GM12878 (cell line): ENCODE data around the gene CLSTN2. TPM values are rescaled to one million over a fixed set of nuclear protein-coding genes. Genes with fewer than 3 reads are reported as not detected.

Source experiments
- ATAC-seq: fragments of 200-7000 bp; cut with Tn5 transposase; 3 replicates; pipeline ENCODE4 v1.9.1; 2020; ENCODE audit warnings: mild to moderate bottlenecking, moderate library complexity
- BruUV-seq: library from RNA; stranded (reverse); fragments of 400-500 nt; replicated peaks from 2 replicates; lab custom pipeline; 2021; lab: Mats Ljungman, UMichigan
- CTCF ChIA-PET: fragments of 300-600 bp; sonication (Branson Sonifier 250); formaldehyde crosslinking; extraction: SDS; loops from one replicate; lab custom pipeline; 2021; ENCODE audit warnings: inconsistent platforms; lab: Yijun Ruan, JAX
- POLR2A ChIA-PET: fragments of 350-600 bp; formaldehyde crosslinking; extraction: SDS; loops from one replicate; lab custom pipeline; 2021; ENCODE audit warnings: inconsistent platforms; lab: Charles Lee
- RAD21 ChIA-PET: fragments of 300-600 bp; sonication (Branson Sonifier 250); formaldehyde crosslinking; loops from one replicate; lab custom pipeline; 2023; ENCODE audit warnings: antibody characterized with exemption; ENCODE audit not compliant: unreplicated experiment; lab: Charles Lee
- SMC1A ChIA-PET: fragments of 300-600 bp; sonication (Branson Sonifier 250); formaldehyde crosslinking; loops from one replicate; lab custom pipeline; 2023; ENCODE audit not compliant: unreplicated experiment, uncharacterized antibody; lab: Charles Lee
- DNase-seq: peaks from one replicate; pipeline ENCODE4 v3.0.0-alpha.2; 2011; ENCODE audit warnings: low read depth, low spot score
- FAIRE-seq: peaks from 3 replicates; lab custom pipeline; 2011; peaks lifted over from hg19 to GRCh38; lab: Jason Lieb, UNC
- H2AFZ ChIP-seq: 2 replicates; pipeline ENCODE4 v1.6.0; 2011; ENCODE audit warnings: low read depth, low read length, control low read depth; ENCODE audit not compliant: control insufficient read depth
- H3K27ac ChIP-seq: 2 replicates; pipeline ENCODE4 v1.5.1; 2011; ENCODE audit warnings: control low read depth; ENCODE audit not compliant: control insufficient read depth, insufficient read depth
- H3K27me3 ChIP-seq, 2 experiments: replicated peaks in 1 of 2; 2 replicates each; pipeline versions ENCODE4 v1.6.0 to v1.6.1; 2011; ENCODE audit warnings: low read length in 1 of 2; ENCODE audit not compliant: control insufficient read depth in 2 of 2, insufficient read depth in 2 of 2
- H3K36me3 ChIP-seq, 2 experiments: 2 replicates each; pipeline ENCODE4 v1.5.1; 2011; ENCODE audit warnings: low read length in 1 of 2; ENCODE audit not compliant: control insufficient read depth in 2 of 2, insufficient read depth in 2 of 2
- H3K4me1 ChIP-seq: 2 replicates; pipeline ENCODE4 v1.6.1; 2011; ENCODE audit warnings: mild to moderate bottlenecking, low read length, moderate library complexity, mixed read lengths; ENCODE audit not compliant: control insufficient read depth, insufficient read depth
- H3K4me2 ChIP-seq: 2 replicates; pipeline ENCODE4 v1.6.0; 2011; ENCODE audit warnings: control low read depth; ENCODE audit not compliant: control insufficient read depth, insufficient read depth
- H3K4me3 ChIP-seq: fragments of 200-600 bp; sonication (generic); 2 replicates; pipeline ENCODE4 v1.5.1; 2016
- H3K79me2 ChIP-seq: 2 replicates; pipeline ENCODE4 v1.6.0; 2011; ENCODE audit warnings: low read length; ENCODE audit not compliant: control insufficient read depth, insufficient read depth
- H3K9ac ChIP-seq: 2 replicates; pipeline ENCODE4 v1.8.0; 2011; ENCODE audit warnings: low read length, control low read depth, mixed read lengths; ENCODE audit not compliant: control insufficient read depth, insufficient read depth
- H3K9me3 ChIP-seq: replicated peaks from 3 replicates; pipeline ENCODE4 v1.5.1; 2011; ENCODE audit warnings: mild to moderate bottlenecking, low read length; ENCODE audit not compliant: control insufficient read depth, insufficient read depth
- H4K20me1 ChIP-seq: 2 replicates; pipeline ENCODE4 v1.6.0; 2011; ENCODE audit not compliant: control insufficient read depth, insufficient read depth
- ASH2L ChIP-seq: fragments of 300-600, 200-600 bp; sonication (generic); IDR thresholded peaks from 2 replicates; pipeline ENCODE4 v1.6.1; 2017; ENCODE audit warnings: low read depth, mild to moderate bottlenecking, borderline replicate concordance
- CEBPB ChIP-seq, 2 experiments: fragments of 150-350 bp in 1 of 2; IDR thresholded peaks; 2 replicates each; pipeline ENCODE4 v1.6.1; 2012 to 2014; ENCODE audit warnings: low read depth in 2 of 2, low read length in 2 of 2, borderline replicate concordance in 1 of 2, inconsistent platforms in 1 of 2
- CHD4 ChIP-seq: fragments of 200-600 bp; sonication (generic); IDR thresholded peaks from 2 replicates; pipeline ENCODE4 v1.6.1; 2016; ENCODE audit warnings: mild to moderate bottlenecking
- IKZF1 ChIP-seq: fragments of 450-650 bp; conservative IDR thresholded peaks from 2 replicates; pipeline ENCODE4 v1.6.1; 2017; ENCODE audit warnings: antibody characterized with exemption, mild to moderate bottlenecking
- IKZF2 ChIP-seq, 2 experiments: fragments of 450-650 bp; IDR thresholded peaks; 2 replicates each; pipeline ENCODE4 v1.6.1; 2017; ENCODE audit warnings: mild to moderate bottlenecking in 2 of 2, moderate library complexity in 2 of 2
- POLR2AphosphoS2 ChIP-seq: IDR thresholded peaks from 2 replicates; pipeline ENCODE4 v1.6.1; 2011; ENCODE audit warnings: low read depth, mild to moderate bottlenecking, low read length, improper control_type of control experiment, moderate library complexity
- RBBP5 ChIP-seq: fragments of 200-600 bp; sonication (generic); conservative IDR thresholded peaks from 2 replicates; pipeline ENCODE4 v1.6.1; 2016
- RCOR1 ChIP-seq: conservative IDR thresholded peaks from 2 replicates; pipeline ENCODE4 v1.6.1; 2012; ENCODE audit warnings: low read depth, low read length, improper control_type of control experiment
- RUNX3 ChIP-seq: IDR thresholded peaks from 2 replicates; pipeline ENCODE4 v1.6.1; 2012; ENCODE audit warnings: low read length, inconsistent platforms
- STAT1 ChIP-seq: fragments of 450-650 bp; conservative IDR thresholded peaks from 2 replicates; pipeline ENCODE4 v1.6.1; 2014; ENCODE audit warnings: antibody characterized with exemption, mild to moderate bottlenecking
- SUPT20H ChIP-seq: IDR thresholded peaks from 2 replicates; pipeline ENCODE4 v1.6.1; 2011; ENCODE audit warnings: low read depth, mild to moderate bottlenecking, low read length, moderate library complexity, borderline replicate concordance; ENCODE audit not compliant: control insufficient read depth
- ZBED1 ChIP-seq: IDR thresholded peaks from 2 replicates; pipeline ENCODE4 v1.6.1; 2016; ENCODE audit warnings: borderline replicate concordance
- ZZZ3 ChIP-seq: IDR thresholded peaks from 2 replicates; pipeline ENCODE4 v1.6.1; 2011; ENCODE audit warnings: low read depth; ENCODE audit not compliant: control insufficient read depth, insufficient read length
- WGBS: methylation state at CpG from one replicate; pipeline ENCODE4 v1.1.6; 2016; ENCODE audit warnings: low lambda C conversion rate; ENCODE audit not compliant: insufficient replicate concordance, insufficient coverage; ENCODE audit errors: missing lambda C conversion rate; 5-methylcytosine and 5-hydroxymethylcytosine counted together
- in situ Hi-C: fragments of 300-500 bp; cut with MboI; formaldehyde crosslinking; loops from 9 replicates; pipeline ENCODE4 v1.14.3; 2018; ENCODE audit warnings: mixed read lengths
- intact Hi-C: fragments of 100-400 bp; cut with micrococcal nuclease; formaldehyde crosslinking; loops from one replicate; pipeline ENCODE4 v1.14.2; 2022; ENCODE audit not compliant: unreplicated experiment
- polyA plus RNA-seq, 11 experiments: library from polyadenylated mRNA; depleted of rRNA in 4 of 11; unstranded in 6 of 11; stranded (reverse) in 5 of 11; fragments of >200 nt; fragmentation: Nextera tagmentation in 4 of 11; fragmentation: Illumina TruSeq in 1 of 11; extraction: Ambion mirVana in 4 of 11; extraction: Trizol in 1 of 11; gene quantifications; 1 replicate in 1 of 11; 2 replicates in 10 of 11; pipeline versions ENCODE4 v1.2.1 to v1.2.3, GENCODE V29; 2011 to 2016; ENCODE audit warnings: inconsistent platforms in 2 of 11, missing spikeins in 2 of 11, low read depth in 1 of 11
- total RNA-seq, 4 experiments: library from RNA; depleted of rRNA in 3 of 4; stranded (reverse); fragments of >200 nt in 3 of 4; fragmentation: Illumina TruSeq in 1 of 4; extraction: Trizol in 1 of 4; gene quantifications; 2 replicates each; pipeline versions ENCODE4 v1.2.1 to v1.2.3, GENCODE V29; 2013 to 2021
- TF ChIP-seq, protein P1 (sequence below): fragments of 450-650 bp; IDR thresholded peaks from 2 replicates; pipeline ENCODE4 v1.6.1; 2017; ENCODE audit warnings: antibody characterized with exemption, mild to moderate bottlenecking, moderate library complexity
- TF ChIP-seq, protein P2 (sequence below), 3 experiments: IDR thresholded peaks in 2 of 3; conservative IDR thresholded peaks in 1 of 3; 2 replicates each; pipeline ENCODE4 v1.5.1; 2011; ENCODE audit warnings: low read depth in 3 of 3, low read length in 3 of 3, mild to moderate bottlenecking in 3 of 3, control low read depth in 2 of 3, moderate library complexity in 2 of 3, inconsistent platforms in 1 of 3, mixed read lengths in 1 of 3; ENCODE audit not compliant: control insufficient read depth in 2 of 3, insufficient read depth in 1 of 3; ENCODE audit errors: extremely low read depth in 1 of 3

CLSTN2 gene
- total and polyA plus RNA-seq, 10 of the 15 experiments (the other 5 are each of a cell fraction or from before 2014, with no cell fraction given) = under 0.01 to 0.10 (median under 0.01) TPM; not detected in 5

DNA sequence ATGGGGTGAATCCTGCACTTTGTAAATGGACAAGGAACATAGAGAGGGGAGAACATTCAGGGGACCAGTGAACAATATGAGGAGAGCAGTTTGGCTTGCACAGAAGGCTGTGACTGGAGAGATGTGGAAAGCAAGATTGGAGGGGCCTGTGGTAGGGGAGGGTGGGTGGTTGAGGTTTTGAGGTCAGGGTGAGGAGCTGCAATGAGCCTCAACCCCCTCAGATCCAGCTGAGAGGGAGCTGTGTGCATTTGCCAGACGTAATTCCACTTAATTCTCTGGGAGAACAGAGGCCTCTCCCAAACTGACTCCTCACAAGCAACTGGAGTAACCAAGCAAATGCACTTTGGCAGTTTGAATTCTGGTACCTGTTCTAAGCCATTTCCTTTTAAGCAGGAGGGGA is 489.7 kb downstream of the CLSTN2 start:
- Histone ChIP-seq H2AFZ (no peak overlapping the region), H3K79me2 (no peaks in the 10 kb centered on the region), H3K4me3 (no peak overlapping the region), H3K4me2 (no peak overlapping the region), H3K9ac (no peak overlapping the region), H3K27me3 (no peaks in the 10 kb centered on the region), H3K27ac (no peak overlapping the region), H3K9me3 (no peaks in the 10 kb centered on the region), H3K4me1 (no peaks in the 10 kb centered on the region), H4K20me1 (no peaks in the 10 kb centered on the region), H3K36me3 (no peaks in the 10 kb centered on the region)
- intact Hi-C loops (no loop called here), in situ Hi-C loops (no loop called here)
- ChIA-PET RAD21 (no interaction called here), CTCF (no interaction called here), POLR2A (no interaction called here), SMC1A (no interaction called here)
- no peak for FAIRE-seq
- BruUV-seq = no TSS peak
- 0% methylated on average over 1 of the region's 1 CpG for WGBS
- TF ChIP-seq, protein P1, sequence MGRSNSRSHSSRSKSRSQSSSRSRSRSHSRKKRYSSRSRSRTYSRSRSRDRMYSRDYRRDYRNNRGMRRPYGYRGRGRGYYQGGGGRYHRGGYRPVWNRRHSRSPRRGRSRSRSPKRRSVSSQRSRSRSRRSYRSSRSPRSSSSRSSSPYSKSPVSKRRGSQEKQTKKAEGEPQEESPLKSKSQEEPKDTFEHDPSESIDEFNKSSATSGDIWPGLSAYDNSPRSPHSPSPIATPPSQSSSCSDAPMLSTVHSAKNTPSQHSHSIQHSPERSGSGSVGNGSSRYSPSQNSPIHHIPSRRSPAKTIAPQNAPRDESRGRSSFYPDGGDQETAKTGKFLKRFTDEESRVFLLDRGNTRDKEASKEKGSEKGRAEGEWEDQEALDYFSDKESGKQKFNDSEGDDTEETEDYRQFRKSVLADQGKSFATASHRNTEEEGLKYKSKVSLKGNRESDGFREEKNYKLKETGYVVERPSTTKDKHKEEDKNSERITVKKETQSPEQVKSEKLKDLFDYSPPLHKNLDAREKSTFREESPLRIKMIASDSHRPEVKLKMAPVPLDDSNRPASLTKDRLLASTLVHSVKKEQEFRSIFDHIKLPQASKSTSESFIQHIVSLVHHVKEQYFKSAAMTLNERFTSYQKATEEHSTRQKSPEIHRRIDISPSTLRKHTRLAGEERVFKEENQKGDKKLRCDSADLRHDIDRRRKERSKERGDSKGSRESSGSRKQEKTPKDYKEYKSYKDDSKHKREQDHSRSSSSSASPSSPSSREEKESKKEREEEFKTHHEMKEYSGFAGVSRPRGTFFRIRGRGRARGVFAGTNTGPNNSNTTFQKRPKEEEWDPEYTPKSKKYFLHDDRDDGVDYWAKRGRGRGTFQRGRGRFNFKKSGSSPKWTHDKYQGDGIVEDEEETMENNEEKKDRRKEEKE = no peak
- TF ChIP-seq CEBPB (IDR thresholded peaks at IDR 0.05; ENCODE audit: borderline replicate concordance in 1 of 2, low read depth in 2 of 2, low read length in 2 of 2) (no peak), ASH2L (no peak), CHD4 (no peak), ZZZ3 (no peak), ZBED1 (no peak), STAT1 (no peak), RBBP5 (no peak), IKZF1 (no peak), SUPT20H (no peak), POLR2AphosphoS2 (no peak), IKZF2 (IDR thresholded peaks at IDR 0.05) (no peak), RUNX3 (no peak), RCOR1 (no peak)
- TF ChIP-seq, protein P2, sequence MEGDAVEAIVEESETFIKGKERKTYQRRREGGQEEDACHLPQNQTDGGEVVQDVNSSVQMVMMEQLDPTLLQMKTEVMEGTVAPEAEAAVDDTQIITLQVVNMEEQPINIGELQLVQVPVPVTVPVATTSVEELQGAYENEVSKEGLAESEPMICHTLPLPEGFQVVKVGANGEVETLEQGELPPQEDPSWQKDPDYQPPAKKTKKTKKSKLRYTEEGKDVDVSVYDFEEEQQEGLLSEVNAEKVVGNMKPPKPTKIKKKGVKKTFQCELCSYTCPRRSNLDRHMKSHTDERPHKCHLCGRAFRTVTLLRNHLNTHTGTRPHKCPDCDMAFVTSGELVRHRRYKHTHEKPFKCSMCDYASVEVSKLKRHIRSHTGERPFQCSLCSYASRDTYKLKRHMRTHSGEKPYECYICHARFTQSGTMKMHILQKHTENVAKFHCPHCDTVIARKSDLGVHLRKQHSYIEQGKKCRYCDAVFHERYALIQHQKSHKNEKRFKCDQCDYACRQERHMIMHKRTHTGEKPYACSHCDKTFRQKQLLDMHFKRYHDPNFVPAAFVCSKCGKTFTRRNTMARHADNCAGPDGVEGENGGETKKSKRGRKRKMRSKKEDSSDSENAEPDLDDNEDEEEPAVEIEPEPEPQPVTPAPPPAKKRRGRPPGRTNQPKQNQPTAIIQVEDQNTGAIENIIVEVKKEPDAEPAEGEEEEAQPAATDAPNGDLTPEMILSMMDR (IDR thresholded peaks at IDR 0.05 in 2 of 3, conservative IDR thresholded peaks at IDR 0.05 in 1 of 3; ENCODE audit: control insufficient read depth in 2 of 3, extremely low read depth in 1 of 3, insufficient read depth in 1 of 3, low read depth in 3 of 3, low read length in 3 of 3) = no peak
- DNase-seq = no peak
- no peak for ATAC-seq
